Measurements from ENCODE around the gene PTGS1. TPM values are rescaled to one million over a fixed set of nuclear protein-coding genes. Genes with fewer than 3 reads are reported as not detected.

PTGS1 gene
- polyA plus RNA-seq, 2 of the 4 experiments (the other 2 are of a cell fraction): 0.49 to 1.0 TPM

DNA sequence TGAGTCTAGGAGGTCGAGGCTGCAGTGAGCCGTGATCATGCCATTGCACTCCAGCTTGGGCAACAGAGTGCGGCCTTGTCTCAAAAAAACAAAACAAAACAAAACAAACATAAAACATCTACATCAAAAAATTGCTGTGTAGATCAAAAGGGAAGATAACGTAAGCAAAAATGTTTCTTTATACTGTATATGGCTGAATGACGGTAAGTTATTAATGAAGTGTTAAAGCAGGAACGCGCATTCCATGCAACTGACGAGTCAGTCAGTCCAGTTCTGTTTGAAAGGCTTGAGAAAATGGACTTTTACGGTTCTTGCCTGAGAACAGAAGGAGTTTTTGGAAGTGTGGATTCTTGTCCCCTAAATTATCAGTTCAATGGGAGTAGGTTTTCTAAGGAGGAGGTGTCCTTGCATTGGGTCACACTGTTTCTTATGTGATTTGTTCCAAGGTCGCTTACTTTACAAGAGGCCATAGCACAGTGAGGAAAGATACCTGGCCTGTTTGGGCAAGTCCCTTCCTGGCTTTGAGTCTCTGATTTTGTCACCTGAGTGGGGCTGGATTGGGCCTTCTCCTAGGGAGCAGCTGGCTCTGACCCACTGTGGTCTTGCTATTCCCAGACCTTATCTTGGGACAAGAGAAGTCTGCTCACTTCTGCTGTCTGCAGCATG, 6.6 kb upstream of the PTGS1 start:
- no peak overlapping the region for H3K4me2 ChIP-seq
- DNase-seq (ENCODE audit: low read depth in 1 of 2, low spot score in 1 of 2) (no peak), FAIRE-seq (no peak), ATAC-seq (no peak)
- CTCF ChIA-PET: interaction anchor here (1.3 to 7.1 kb wide), 6 partner anchors 14 to 447 kb away, joined by 4 to 44 read pairs (median 6); no protein-coding TSS in a partner anchor
- H3K4me3 ChIP-seq: no peak overlapping the region
- WGBS (ENCODE audit: missing lambda C conversion rate): 85% methylated on average over 10 of the region's 10 CpGs
- TF ChIP-seq JUNB (IDR thresholded peaks at IDR 0.05) (no peak), EHMT2 (IDR thresholded peaks at IDR 0.05; ENCODE audit: low read depth) (no peak), ZNF302 (CRISPR knock-in tag; IDR thresholded peaks at IDR 0.05) (no peak), ZSCAN20 (CRISPR knock-in tag; IDR thresholded peaks at IDR 0.05) (no peak), EHF (CRISPR knock-in tag; IDR thresholded peaks at IDR 0.05) (no peak), POLR2AphosphoS2 (conservative IDR thresholded peaks at IDR 0.05; ENCODE audit: low read length) (no peak), RARB (CRISPR knock-in tag; IDR thresholded peaks at IDR 0.05) (no peak), MAFK (IDR thresholded peaks at IDR 0.05; ENCODE audit: partially characterized antibody) (no peak), CBX8 (IDR thresholded peaks at IDR 0.05) (no peak), HDAC2 (IDR thresholded peaks at IDR 0.05) (no peak), CHD4 (IDR thresholded peaks at IDR 0.05; ENCODE audit: borderline replicate concordance) (no peak), ESRRA (IDR thresholded peaks at IDR 0.05; ENCODE audit: borderline replicate concordance, low read length) (no peak), NFE2L2 (conservative IDR thresholded peaks at IDR 0.05; ENCODE audit: low read length) (no peak), NR3C1 (IDR thresholded peaks at IDR 0.05) (no peak), HEYL (CRISPR knock-in tag; IDR thresholded peaks at IDR 0.05) (no peak), CEBPB (IDR thresholded peaks at IDR 0.05) (no peak), RNF2 (IDR thresholded peaks at IDR 0.05; ENCODE audit: borderline replicate concordance, low read depth) (no peak), HOXB5 (CRISPR knock-in tag; IDR thresholded peaks at IDR 0.05) (no peak)
- TF ChIP-seq, protein P1, sequence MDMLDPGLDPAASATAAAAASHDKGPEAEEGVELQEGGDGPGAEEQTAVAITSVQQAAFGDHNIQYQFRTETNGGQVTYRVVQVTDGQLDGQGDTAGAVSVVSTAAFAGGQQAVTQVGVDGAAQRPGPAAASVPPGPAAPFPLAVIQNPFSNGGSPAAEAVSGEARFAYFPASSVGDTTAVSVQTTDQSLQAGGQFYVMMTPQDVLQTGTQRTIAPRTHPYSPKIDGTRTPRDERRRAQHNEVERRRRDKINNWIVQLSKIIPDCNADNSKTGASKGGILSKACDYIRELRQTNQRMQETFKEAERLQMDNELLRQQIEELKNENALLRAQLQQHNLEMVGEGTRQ (IDR thresholded peaks at IDR 0.05): no peak
- TF ChIP-seq, protein P2, sequence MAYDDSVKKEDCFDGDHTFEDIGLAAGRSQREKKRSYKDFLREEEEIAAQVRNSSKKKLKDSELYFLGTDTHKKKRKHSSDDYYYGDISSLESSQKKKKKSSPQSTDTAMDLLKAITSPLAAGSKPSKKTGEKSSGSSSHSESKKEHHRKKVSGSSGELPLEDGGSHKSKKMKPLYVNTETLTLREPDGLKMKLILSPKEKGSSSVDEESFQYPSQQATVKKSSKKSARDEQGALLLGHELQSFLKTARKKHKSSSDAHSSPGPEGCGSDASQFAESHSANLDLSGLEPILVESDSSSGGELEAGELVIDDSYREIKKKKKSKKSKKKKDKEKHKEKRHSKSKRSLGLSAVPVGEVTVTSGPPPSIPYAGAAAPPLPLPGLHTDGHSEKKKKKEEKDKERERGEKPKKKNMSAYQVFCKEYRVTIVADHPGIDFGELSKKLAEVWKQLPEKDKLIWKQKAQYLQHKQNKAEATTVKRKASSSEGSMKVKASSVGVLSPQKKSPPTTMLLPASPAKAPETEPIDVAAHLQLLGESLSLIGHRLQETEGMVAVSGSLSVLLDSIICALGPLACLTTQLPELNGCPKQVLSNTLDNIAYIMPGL (CRISPR knock-in tag; IDR thresholded peaks at IDR 0.05; ENCODE audit: borderline replicate concordance): no peak
- no peaks in the 10 kb centered on the region for H3K9me3 ChIP-seq
- peaks cover 16% of the 10 kb centered on the region; the same call in 2 of the 3 replicates for H3K4me1 ChIP-seq
- H3K27ac ChIP-seq: no peak overlapping the region
- POLR2A ChIA-PET: no interaction called here

- Histone ChIP-seq H3K4me3 (no peak overlapping the region), H3K27ac (no peak overlapping the region), H3K4me1 (peaks cover 15% of the 10 kb centered on the region; the same call in 2 of the 3 replicates), H3K9me3 (no peaks in the 10 kb centered on the region), H3K4me2 (no peak overlapping the region)
- FAIRE-seq: no peak
- TF ChIP-seq EHMT2 (IDR thresholded peaks at IDR 0.05; ENCODE audit: low read depth): no peak
- no peak for TF ChIP-seq KDM1A (IDR thresholded peaks at IDR 0.05; ENCODE audit: low read depth)
- no peak for TF ChIP-seq RNF2 (IDR thresholded peaks at IDR 0.05; ENCODE audit: borderline replicate concordance, low read depth)
- no peak for TF ChIP-seq BHLHE40 (IDR thresholded peaks at IDR 0.05; ENCODE audit: low read depth, low read length)
- no peak for TF ChIP-seq EHF (CRISPR knock-in tag; IDR thresholded peaks at IDR 0.05)
- no peak for TF ChIP-seq RCOR1 (IDR thresholded peaks at IDR 0.05; ENCODE audit: low read depth, low read length)
- no peak for TF ChIP-seq CBX8 (IDR thresholded peaks at IDR 0.05)
- no peak for TF ChIP-seq SMC3 (IDR thresholded peaks at IDR 0.05)
- TF ChIP-seq, protein P3, sequence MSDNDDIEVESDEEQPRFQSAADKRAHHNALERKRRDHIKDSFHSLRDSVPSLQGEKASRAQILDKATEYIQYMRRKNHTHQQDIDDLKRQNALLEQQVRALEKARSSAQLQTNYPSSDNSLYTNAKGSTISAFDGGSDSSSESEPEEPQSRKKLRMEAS (IDR thresholded peaks at IDR 0.05): no peak
- TF ChIP-seq TP53 (CRISPR knock-in tag; IDR thresholded peaks at IDR 0.05): no peak
- CTCF ChIA-PET: interaction anchor here (1.5 to 7.1 kb wide), 3 partner anchors 14 to 241 kb away, joined by 5 to 44 read pairs (median 7); no protein-coding TSS in a partner anchor
- no peak for ATAC-seq
- POLR2A ChIA-PET: no interaction called here
- 80% methylated on average over 10 of the region's 10 CpGs for WGBS (ENCODE audit: missing lambda C conversion rate)
- DNase-seq (ENCODE audit: low read depth in 1 of 2, low spot score in 1 of 2): no peak
Measured at GRCh38 chr9:122364783-122365150, 6.1 kb upstream of the PTGS1 start.
